C4-2B (cell line): ENCODE data around the gene NR4A3.

ENCODE experiments used
- ZFX ChIP-seq: fragments of 450-650 bp; IDR thresholded peaks from 2 replicates; pipeline ENCODE4 v1.6.1; 2017
- TF ChIP-seq, protein P1 (sequence below): fragments of 450-650 bp; conservative IDR thresholded peaks from 2 replicates; pipeline ENCODE4 v1.5.1; 2017; ENCODE audit warnings: mild to moderate bottlenecking

DNA sequence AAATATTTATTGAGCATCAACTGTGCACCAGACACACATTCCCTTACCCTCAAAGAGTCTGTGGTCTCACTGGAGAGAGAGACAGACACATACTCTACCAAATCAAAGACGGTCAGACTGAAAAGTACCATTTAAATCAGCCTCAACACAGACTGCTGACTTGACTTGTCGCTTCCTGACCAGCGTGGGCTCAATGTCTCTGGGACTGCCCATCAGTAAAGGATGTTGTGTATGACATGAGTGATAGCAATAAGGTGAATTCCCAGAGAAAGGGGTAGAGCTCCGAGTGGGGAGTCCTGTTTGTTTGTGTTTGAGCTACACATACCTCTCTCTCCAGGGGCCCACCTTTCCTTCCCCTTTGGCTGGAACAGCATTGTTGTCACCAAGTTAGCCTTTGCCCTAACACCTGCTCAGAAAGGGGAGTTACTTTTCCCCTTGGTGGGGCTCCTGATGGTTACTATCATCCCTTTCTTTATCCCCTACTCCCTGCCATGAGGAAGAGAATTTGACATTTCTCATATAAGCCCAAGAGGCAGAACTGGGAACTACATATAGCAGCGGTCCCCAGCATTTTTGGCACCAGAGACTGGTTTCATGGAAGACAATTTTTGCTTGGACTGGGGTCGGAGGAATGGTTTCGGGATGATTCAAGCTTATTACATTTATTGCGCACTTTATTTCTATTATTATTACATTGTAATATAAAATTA, 33.9 kb downstream of the NR4A3 start:
- TF ChIP-seq, protein P1, sequence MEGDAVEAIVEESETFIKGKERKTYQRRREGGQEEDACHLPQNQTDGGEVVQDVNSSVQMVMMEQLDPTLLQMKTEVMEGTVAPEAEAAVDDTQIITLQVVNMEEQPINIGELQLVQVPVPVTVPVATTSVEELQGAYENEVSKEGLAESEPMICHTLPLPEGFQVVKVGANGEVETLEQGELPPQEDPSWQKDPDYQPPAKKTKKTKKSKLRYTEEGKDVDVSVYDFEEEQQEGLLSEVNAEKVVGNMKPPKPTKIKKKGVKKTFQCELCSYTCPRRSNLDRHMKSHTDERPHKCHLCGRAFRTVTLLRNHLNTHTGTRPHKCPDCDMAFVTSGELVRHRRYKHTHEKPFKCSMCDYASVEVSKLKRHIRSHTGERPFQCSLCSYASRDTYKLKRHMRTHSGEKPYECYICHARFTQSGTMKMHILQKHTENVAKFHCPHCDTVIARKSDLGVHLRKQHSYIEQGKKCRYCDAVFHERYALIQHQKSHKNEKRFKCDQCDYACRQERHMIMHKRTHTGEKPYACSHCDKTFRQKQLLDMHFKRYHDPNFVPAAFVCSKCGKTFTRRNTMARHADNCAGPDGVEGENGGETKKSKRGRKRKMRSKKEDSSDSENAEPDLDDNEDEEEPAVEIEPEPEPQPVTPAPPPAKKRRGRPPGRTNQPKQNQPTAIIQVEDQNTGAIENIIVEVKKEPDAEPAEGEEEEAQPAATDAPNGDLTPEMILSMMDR, result no peak
- TF ChIP-seq ZFX, result no peak
